Endothelial cell (in vitro differentiated cells): ENCODE measurements around the gene LRRIQ1. TPM values are rescaled to one million over a fixed set of nuclear protein-coding genes. Genes with fewer than 3 reads are reported as not detected.
A peak's percentile ranks its signal among the peaks of the same experiment; 100 is the strongest.

ENCODE experiments used
- DNase-seq: peaks from one replicate; pipeline ENCODE4 v3.0.0; 2021; ENCODE audit warnings: low spot score
- H3K27ac Mint-ChIP-seq: one replicate; pipeline ENCODE4 v1.8.0; 2021; ENCODE audit warnings: mixed read lengths, inconsistent platforms; ENCODE audit not compliant: unreplicated experiment
- H3K27me3 Mint-ChIP-seq: one replicate; pipeline ENCODE4 v1.8.0; 2021; ENCODE audit warnings: mild to moderate bottlenecking, moderate library complexity, mixed read lengths, inconsistent platforms; ENCODE audit not compliant: unreplicated experiment
- H3K36me3 Mint-ChIP-seq: one replicate; pipeline ENCODE4 v1.8.0; 2021; ENCODE audit warnings: mild to moderate bottlenecking, low read depth, mixed read lengths, inconsistent platforms; ENCODE audit not compliant: unreplicated experiment
- H3K4me1 Mint-ChIP-seq: one replicate; pipeline ENCODE4 v1.8.0; 2021; ENCODE audit warnings: mild to moderate bottlenecking, mixed read lengths, inconsistent platforms; ENCODE audit not compliant: unreplicated experiment
- H3K4me3 Mint-ChIP-seq: one replicate; pipeline ENCODE4 v1.8.0; 2021; ENCODE audit warnings: mild to moderate bottlenecking, mixed read lengths, inconsistent platforms; ENCODE audit not compliant: unreplicated experiment
- H3K9me3 Mint-ChIP-seq: one replicate; pipeline ENCODE4 v1.8.0; 2021; ENCODE audit warnings: mixed read lengths, inconsistent platforms; ENCODE audit not compliant: unreplicated experiment
- CTCF ChIP-seq: fragments of 200-600 bp; sonication (generic); IDR thresholded peaks from one replicate; pipeline ENCODE4 v1.5.0; 2021; ENCODE audit warnings: antibody characterized with exemption; ENCODE audit not compliant: unreplicated experiment
- total RNA-seq: library from RNA; stranded (reverse); fragmentation: NEBNext Ultra II Directional; extraction: Animal tissue kit (Norgen Biotek cat#: 25700); gene quantifications from one replicate; pipeline ENCODE4 v1.2.1, GENCODE V29; 2021; ENCODE audit not compliant: unreplicated experiment

The LRRIQ1 gene
- total RNA-seq, 1 donor from 2014 or later, result 1.1 TPM

- Mint-ChIP-seq H3K27ac (no peak overlapping the region), H3K36me3 (no peaks in the 10 kb centered on the region), H3K4me1 (no peaks in the 10 kb centered on the region), H3K27me3 (no peaks in the 10 kb centered on the region), H3K4me3 (no peak overlapping the region), H3K9me3 (no peaks in the 10 kb centered on the region)
- no peak for DNase-seq
- TF ChIP-seq CTCF, result no peak
These were observed 36.7 kb downstream of the LRRIQ1 start for GRCh38 chr12:85072826-85073225.

GRCh38 chr12:85076688-85077430 lies 40.7 kb downstream of the LRRIQ1 start:
- H3K27ac Mint-ChIP-seq, result no peak overlapping the region
- H3K9me3 Mint-ChIP-seq, result no peaks in the 10 kb centered on the region
- no peak for DNase-seq
- no peaks in the 10 kb centered on the region for H3K27me3 Mint-ChIP-seq
- H3K36me3 Mint-ChIP-seq, result no peaks in the 10 kb centered on the region
- H3K4me3 Mint-ChIP-seq, result no peak overlapping the region
- no peaks in the 10 kb centered on the region for H3K4me1 Mint-ChIP-seq
- peak; percentile 37 for TF ChIP-seq CTCF

GRCh38 chr12:85085066-85085465 lies 48.9 kb downstream of the LRRIQ1 start:
- H3K36me3 Mint-ChIP-seq, result no peaks in the 10 kb centered on the region
- DNase-seq, result no peak
- no peaks in the 10 kb centered on the region for H3K9me3 Mint-ChIP-seq
- no peak for TF ChIP-seq CTCF
- H3K27ac Mint-ChIP-seq, result no peak overlapping the region
- no peaks in the 10 kb centered on the region for H3K4me1 Mint-ChIP-seq
- peaks cover 1% of the 10 kb centered on the region for H3K27me3 Mint-ChIP-seq
- no peak overlapping the region for H3K4me3 Mint-ChIP-seq

DNA sequence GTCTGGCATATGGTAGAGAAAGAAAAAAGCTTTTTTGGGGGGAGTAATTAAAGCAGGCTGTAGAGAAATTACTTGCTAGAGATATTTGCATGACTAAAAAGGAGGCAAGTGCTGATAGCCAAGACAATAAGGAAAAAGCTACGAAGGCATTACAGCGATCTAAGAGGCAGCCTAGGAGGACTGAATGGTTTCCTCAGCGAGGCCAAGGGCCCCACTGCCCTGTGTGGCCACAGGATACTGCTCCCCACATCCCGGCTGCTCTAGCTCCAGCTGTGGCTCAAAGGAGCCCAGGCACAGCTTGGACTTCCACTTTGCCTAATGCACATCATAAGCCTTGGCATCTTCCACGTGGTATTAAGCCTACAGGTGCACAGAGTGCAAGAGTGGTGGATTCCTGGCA lies 53.6 kb downstream of the LRRIQ1 start:
- no peak for TF ChIP-seq CTCF
- no peaks in the 10 kb centered on the region for H3K9me3 Mint-ChIP-seq
- H3K4me1 Mint-ChIP-seq, result no peaks in the 10 kb centered on the region
- no peak overlapping the region for H3K27ac Mint-ChIP-seq
- no peak overlapping the region for H3K4me3 Mint-ChIP-seq
- peaks cover 3% of the 10 kb centered on the region for H3K27me3 Mint-ChIP-seq
- DNase-seq, result no peak
- H3K36me3 Mint-ChIP-seq, result no peaks in the 10 kb centered on the region

GRCh38 chr12:85092814-85093370 lies 56.7 kb downstream of the LRRIQ1 start:
- DNase-seq, result no peak
- H3K36me3 Mint-ChIP-seq, result no peaks in the 10 kb centered on the region
- no peak overlapping the region for H3K27ac Mint-ChIP-seq
- H3K27me3 Mint-ChIP-seq, result peaks cover 1% of the 10 kb centered on the region
- no peak overlapping the region for H3K4me3 Mint-ChIP-seq
- no peak for TF ChIP-seq CTCF
- H3K9me3 Mint-ChIP-seq, result no peaks in the 10 kb centered on the region
- no peaks in the 10 kb centered on the region for H3K4me1 Mint-ChIP-seq
